ENCODE measurements around the gene THAP4. TPM values are rescaled to one million over a fixed set of nuclear protein-coding genes. Genes with fewer than 3 reads are reported as not detected.
A peak's percentile ranks its signal among the peaks of the same experiment; 100 is the strongest.

The THAP4 gene
- total and polyA plus RNA-seq, 2 of the 13 experiments (the other 11 are each of a cell fraction or from before 2014, with no cell fraction given) = 59.7 to 75.7 TPM

- TF ChIP-seq ARID2 (CRISPR knock-in tag; IDR thresholded peaks at IDR 0.05; ENCODE audit: borderline replicate concordance) (peak; percentile 90), PRDM15 (CRISPR knock-in tag; IDR thresholded peaks at IDR 0.05) (peak; percentile 26; the same call in 1 of the 2 replicates), ZNF570 (CRISPR knock-in tag; IDR thresholded peaks at IDR 0.05; ENCODE audit: borderline replicate concordance) (no peak), MYC (CRISPR knock-in tag; IDR thresholded peaks at IDR 0.05; ENCODE audit: borderline replicate concordance) (peak; percentile 95), ZSCAN9 (CRISPR knock-in tag; IDR thresholded peaks at IDR 0.05; ENCODE audit: borderline replicate concordance) (peak; percentile 67; the same call in 1 of the 2 replicates), ZBTB40 (IDR thresholded peaks at IDR 0.05) (no peak), ZBTB40 (CRISPR knock-in tag; IDR thresholded peaks at IDR 0.05) (peak; percentile 79), ZBTB7B (CRISPR knock-in tag; IDR thresholded peaks at IDR 0.05) (peak; percentile 85), FOXK1 (CRISPR knock-in tag; IDR thresholded peaks at IDR 0.05; ENCODE audit: borderline replicate concordance, low read depth) (peak; percentile 56; the same call in 1 of the 2 replicates), REL (CRISPR knock-in tag; conservative IDR thresholded peaks at IDR 0.05) (peak; percentile 78), ZMAT3 (CRISPR knock-in tag; conservative IDR thresholded peaks at IDR 0.05) (peak; percentile 94; the same call in 1 of the 2 replicates), TCF12 (IDR thresholded peaks at IDR 0.05) (no peak), TCF12 (CRISPR knock-in tag; IDR thresholded peaks at IDR 0.05) (peak; percentile 82)
- TF ChIP-seq, protein P1, sequence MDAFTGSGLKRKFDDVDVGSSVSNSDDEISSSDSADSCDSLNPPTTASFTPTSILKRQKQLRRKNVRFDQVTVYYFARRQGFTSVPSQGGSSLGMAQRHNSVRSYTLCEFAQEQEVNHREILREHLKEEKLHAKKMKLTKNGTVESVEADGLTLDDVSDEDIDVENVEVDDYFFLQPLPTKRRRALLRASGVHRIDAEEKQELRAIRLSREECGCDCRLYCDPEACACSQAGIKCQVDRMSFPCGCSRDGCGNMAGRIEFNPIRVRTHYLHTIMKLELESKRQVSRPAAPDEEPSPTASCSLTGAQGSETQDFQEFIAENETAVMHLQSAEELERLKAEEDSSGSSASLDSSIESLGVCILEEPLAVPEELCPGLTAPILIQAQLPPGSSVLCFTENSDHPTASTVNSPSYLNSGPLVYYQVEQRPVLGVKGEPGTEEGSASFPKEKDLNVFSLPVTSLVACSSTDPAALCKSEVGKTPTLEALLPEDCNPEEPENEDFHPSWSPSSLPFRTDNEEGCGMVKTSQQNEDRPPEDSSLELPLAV (CRISPR knock-in tag; conservative IDR thresholded peaks at IDR 0.05; ENCODE audit: low read depth) = no peak
Observed at GRCh38 chr2:241609859-241610793, 26.8 kb downstream of the THAP4 start (continued).
